Loucy (cell line): ENCODE data around the gene RAET1G.
"Not testable (repeated sequence)": the region's sequence is repeated elsewhere in the genome, so short reads cannot be mapped to it uniquely, and the experiment has no call there.

ENCODE experiments used
- H2AFZ ChIP-seq: fragments of 200-600 bp; sonication (generic); 2 replicates; pipeline ENCODE4 v1.6.0; 2016; ENCODE audit warnings: antibody characterized with exemption, mild to moderate bottlenecking, low read length, moderate library complexity
- H3F3A ChIP-seq: fragments of 200-600 bp; 2 replicates; pipeline ENCODE4 v1.6.0; 2016; ENCODE audit warnings: antibody characterized with exemption, low read depth, mild to moderate bottlenecking
- H3K27me3 ChIP-seq: fragments of 200-600 bp; sonication (generic); 2 replicates; pipeline ENCODE4 v1.6.1; 2014; ENCODE audit warnings: low read length, mild to moderate bottlenecking; ENCODE audit not compliant: insufficient read depth, poor library complexity, severe bottlenecking
- H3K36me3 ChIP-seq: fragments of 200-600 bp; sonication (generic); 2 replicates; pipeline ENCODE4 v1.6.1; 2016; ENCODE audit warnings: low read length; ENCODE audit not compliant: insufficient read depth
- H3K4me1 ChIP-seq: fragments of 200-600 bp; sonication (generic); 2 replicates; pipeline ENCODE4 v1.5.1; 2014; ENCODE audit warnings: low read length, mild to moderate bottlenecking; ENCODE audit not compliant: insufficient read depth, poor library complexity, severe bottlenecking
- H3K4me2 ChIP-seq: fragments of 200-600 bp; sonication (generic); 2 replicates; pipeline ENCODE4 v1.6.0; 2014; ENCODE audit warnings: antibody characterized with exemption, low read length, low read depth, mild to moderate bottlenecking; ENCODE audit not compliant: poor library complexity, severe bottlenecking
- H3K4me3 ChIP-seq: fragments of 200-600 bp; sonication (generic); 2 replicates; pipeline ENCODE4 v1.5.1; 2014; ENCODE audit warnings: low read length, mild to moderate bottlenecking, mixed read lengths; ENCODE audit not compliant: poor library complexity, severe bottlenecking
- H3K79me2 ChIP-seq: fragments of 200-600 bp; sonication (generic); 2 replicates; pipeline ENCODE4 v1.6.1; 2014; ENCODE audit warnings: low read length; ENCODE audit not compliant: insufficient read depth
- H3K9ac ChIP-seq: fragments of 200-600 bp; sonication (generic); 2 replicates; pipeline ENCODE4 v1.6.0; 2014; ENCODE audit warnings: mild to moderate bottlenecking, low read depth, low read length, moderate library complexity; ENCODE audit not compliant: poor library complexity, severe bottlenecking
- H3K9me2 ChIP-seq: fragments of 200-600 bp; sonication (generic); replicated peaks from 2 replicates; pipeline ENCODE4 v1.6.1; 2016; ENCODE audit warnings: low read depth, low read length, mixed read lengths
- H3K9me3 ChIP-seq: fragments of 200-600 bp; sonication (generic); 2 replicates; pipeline ENCODE4 v1.6.1; 2014; ENCODE audit warnings: mild to moderate bottlenecking, antibody characterized with exemption, low read length, low read depth; ENCODE audit not compliant: insufficient read depth
- H4K20me1 ChIP-seq: fragments of 200-600 bp; sonication (generic); 2 replicates; pipeline ENCODE4 v1.6.0; 2014; ENCODE audit warnings: antibody characterized with exemption, low read length, mild to moderate bottlenecking; ENCODE audit not compliant: insufficient read depth, poor library complexity, severe bottlenecking
- EZH2phosphoT487 ChIP-seq: fragments of 200-600 bp; IDR thresholded peaks from 2 replicates; pipeline ENCODE4 v1.6.1; 2018; ENCODE audit warnings: antibody characterized with exemption, mild to moderate bottlenecking, moderate library complexity, borderline replicate concordance
- TF ChIP-seq, protein P1 (sequence below): fragments of 200-600 bp; sonication (generic); conservative IDR thresholded peaks from 2 replicates; pipeline ENCODE4 v1.5.1; 2014; ENCODE audit warnings: mild to moderate bottlenecking, antibody characterized with exemption, low read length

The RAET1G gene

DNA sequence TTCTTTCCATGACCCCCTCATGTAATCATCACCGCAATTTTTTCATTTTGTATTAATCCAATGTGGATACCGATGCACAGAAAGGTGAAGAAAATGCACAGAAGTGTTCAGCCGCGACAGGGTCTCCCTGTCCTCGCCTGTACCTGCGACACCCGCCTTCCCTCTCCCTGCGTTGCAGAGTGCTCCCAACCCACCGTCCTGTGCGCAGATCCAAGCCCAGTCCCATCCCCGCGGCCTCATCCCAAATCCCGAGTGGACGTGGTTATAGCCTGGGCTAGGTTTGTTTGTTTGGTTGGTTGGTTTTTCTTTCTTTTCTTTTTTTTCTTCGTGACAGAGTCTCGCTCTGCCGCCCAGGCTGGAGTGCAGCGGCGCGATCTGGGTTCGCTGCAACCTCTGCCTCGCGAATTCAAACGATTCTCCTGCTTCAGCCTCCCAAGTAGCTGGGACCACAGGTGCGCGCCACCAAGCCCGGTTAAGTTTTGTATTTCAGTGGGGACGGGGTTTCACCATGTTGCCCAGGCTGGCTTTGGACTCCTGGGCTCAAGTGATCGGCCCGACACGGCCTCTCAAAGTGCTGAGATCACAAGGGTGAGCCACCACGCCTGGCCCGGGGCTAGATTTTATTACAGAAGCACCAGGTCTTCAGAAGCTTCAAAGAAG is 536 bp upstream of the RAET1G start:
- no peak for TF ChIP-seq EZH2phosphoT487
- TF ChIP-seq, protein P1, sequence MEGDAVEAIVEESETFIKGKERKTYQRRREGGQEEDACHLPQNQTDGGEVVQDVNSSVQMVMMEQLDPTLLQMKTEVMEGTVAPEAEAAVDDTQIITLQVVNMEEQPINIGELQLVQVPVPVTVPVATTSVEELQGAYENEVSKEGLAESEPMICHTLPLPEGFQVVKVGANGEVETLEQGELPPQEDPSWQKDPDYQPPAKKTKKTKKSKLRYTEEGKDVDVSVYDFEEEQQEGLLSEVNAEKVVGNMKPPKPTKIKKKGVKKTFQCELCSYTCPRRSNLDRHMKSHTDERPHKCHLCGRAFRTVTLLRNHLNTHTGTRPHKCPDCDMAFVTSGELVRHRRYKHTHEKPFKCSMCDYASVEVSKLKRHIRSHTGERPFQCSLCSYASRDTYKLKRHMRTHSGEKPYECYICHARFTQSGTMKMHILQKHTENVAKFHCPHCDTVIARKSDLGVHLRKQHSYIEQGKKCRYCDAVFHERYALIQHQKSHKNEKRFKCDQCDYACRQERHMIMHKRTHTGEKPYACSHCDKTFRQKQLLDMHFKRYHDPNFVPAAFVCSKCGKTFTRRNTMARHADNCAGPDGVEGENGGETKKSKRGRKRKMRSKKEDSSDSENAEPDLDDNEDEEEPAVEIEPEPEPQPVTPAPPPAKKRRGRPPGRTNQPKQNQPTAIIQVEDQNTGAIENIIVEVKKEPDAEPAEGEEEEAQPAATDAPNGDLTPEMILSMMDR, result no peak
- no peak overlapping the region for H2AFZ ChIP-seq
- H4K20me1 ChIP-seq, result no peaks in the 10 kb centered on the region
- H3K27me3 ChIP-seq, result no peaks in the 10 kb centered on the region
- H3K36me3 ChIP-seq, result no peaks in the 10 kb centered on the region
- peak overlapping the region; percentile 65 for H3K4me2 ChIP-seq
- H3K4me3 ChIP-seq, result peak overlapping the region; percentile 62
- H3K4me1 ChIP-seq, result peaks cover 8% of the 10 kb centered on the region
- H3K9me2 ChIP-seq, result no peaks in the 10 kb centered on the region
- no peaks in the 10 kb centered on the region for H3K79me2 ChIP-seq
- no peaks in the 10 kb centered on the region for H3F3A ChIP-seq
- H3K9ac ChIP-seq, result no peak overlapping the region
- H3K9me3 ChIP-seq, result no peaks in the 10 kb centered on the region

DNA sequence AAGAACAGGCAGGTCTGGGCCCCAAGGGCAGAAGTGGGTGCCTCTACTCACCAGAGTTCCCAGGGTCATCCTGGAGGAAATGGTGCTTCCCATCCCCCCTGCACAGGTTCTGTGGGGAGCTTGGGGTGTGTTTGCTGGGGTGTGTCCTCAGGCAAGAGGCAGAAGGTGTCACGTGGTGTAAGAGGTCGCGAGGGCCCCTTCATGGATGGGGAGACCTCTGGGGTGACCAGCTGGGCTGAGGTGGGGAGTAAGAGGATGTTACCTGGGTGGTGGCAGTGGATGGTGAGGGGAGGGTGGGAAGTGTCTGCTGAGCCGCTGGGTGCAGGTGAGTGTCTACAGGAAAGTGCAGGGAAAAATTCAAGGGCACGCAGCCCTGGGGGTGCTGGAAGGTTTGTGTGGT is 830 bp downstream of the RAET1G start:
- H3K4me1 ChIP-seq, H3K36me3 ChIP-seq, H3K27me3 ChIP-seq, H3K4me3 ChIP-seq, H3K9ac ChIP-seq, H4K20me1 ChIP-seq, H2AFZ ChIP-seq, H3K9me3 ChIP-seq, H3K4me2 ChIP-seq, H3K79me2 ChIP-seq, H3K9me2 ChIP-seq, H3F3A ChIP-seq: not testable (repeated sequence)

DNA sequence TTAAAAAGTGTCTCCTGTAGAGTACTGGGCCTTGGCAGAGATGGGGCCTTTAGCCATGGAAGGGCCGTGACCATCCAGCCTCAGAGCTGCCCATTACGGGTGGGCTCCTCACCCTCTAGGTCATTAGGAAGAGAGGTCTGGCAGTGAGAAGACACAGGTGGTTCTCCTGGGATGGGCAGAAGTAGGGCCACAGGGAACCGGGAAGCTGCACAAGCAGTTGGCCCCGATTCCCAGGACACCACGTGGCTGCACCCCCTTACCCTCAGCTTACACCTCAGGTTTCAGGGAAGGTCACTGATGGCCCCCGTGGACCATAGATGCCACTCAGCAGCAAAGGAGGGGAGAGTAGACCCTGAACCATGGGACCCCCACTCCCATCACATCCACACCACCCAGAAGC is 1.6 kb downstream of the RAET1G start:
- no peaks in the 10 kb centered on the region for H4K20me1 ChIP-seq
- H3K36me3 ChIP-seq, result no peaks in the 10 kb centered on the region
- H3K79me2 ChIP-seq, result no peaks in the 10 kb centered on the region
- no peaks in the 10 kb centered on the region for H3K9me3 ChIP-seq
- H3F3A ChIP-seq, result no peaks in the 10 kb centered on the region
- H3K4me1 ChIP-seq, result peaks cover 5% of the 10 kb centered on the region
- H3K27me3 ChIP-seq, result no peaks in the 10 kb centered on the region
- H3K4me2 ChIP-seq, result no peak overlapping the region
- TF ChIP-seq, protein P1, result no peak
- no peak for TF ChIP-seq EZH2phosphoT487
- no peak overlapping the region for H2AFZ ChIP-seq
- H3K9me2 ChIP-seq, result no peaks in the 10 kb centered on the region
- no peak overlapping the region for H3K4me3 ChIP-seq
- H3K9ac ChIP-seq, result no peak overlapping the region

- no peak overlapping the region for H3K4me2 ChIP-seq
- H3K36me3 ChIP-seq, result no peaks in the 10 kb centered on the region
- TF ChIP-seq EZH2phosphoT487, result no peak
- TF ChIP-seq, protein P1, result no peak
- no peaks in the 10 kb centered on the region for H4K20me1 ChIP-seq
- H3K79me2 ChIP-seq, result no peaks in the 10 kb centered on the region
- no peak overlapping the region for H3K4me3 ChIP-seq
- H3K9me3 ChIP-seq, result no peaks in the 10 kb centered on the region
- no peaks in the 10 kb centered on the region for H3K27me3 ChIP-seq
- no peak overlapping the region for H2AFZ ChIP-seq
- H3F3A ChIP-seq, result no peaks in the 10 kb centered on the region
- H3K9me2 ChIP-seq, result no peaks in the 10 kb centered on the region
- no peak overlapping the region for H3K9ac ChIP-seq
- H3K4me1 ChIP-seq, result peaks cover 3% of the 10 kb centered on the region
These were observed 3.1 kb downstream of the RAET1G start for GRCh38 chr6:149919834-149920225.

- H2AFZ ChIP-seq, H3K9me3 ChIP-seq, H3F3A ChIP-seq, H3K4me3 ChIP-seq, H4K20me1 ChIP-seq, H3K27me3 ChIP-seq, H3K4me2 ChIP-seq, H3K4me1 ChIP-seq, H3K9ac ChIP-seq, H3K9me2 ChIP-seq, H3K36me3 ChIP-seq, H3K79me2 ChIP-seq: not testable (repeated sequence)
These were observed 3.6 kb downstream of the RAET1G start for GRCh38 chr6:149919126-149919833.
